Suprapubic skin (tissue), 4 donors: ENCODE data around the gene ZSCAN1. TPM values are rescaled to one million over a fixed set of nuclear protein-coding genes. Genes with fewer than 3 reads are reported as not detected.

Source experiments
- DNase-seq, 2 donors: peaks; one replicate each; pipeline ENCODE4 v3.0.0-alpha.2; 2019; ENCODE audit warnings: low spot score in 2 of 2
- H3K27ac ChIP-seq: fragments of 200-600 bp; sonication (generic); one replicate; pipeline ENCODE4 v1.5.1; 2019
- H3K27me3 ChIP-seq: fragments of 200-600 bp; sonication (generic); one replicate; pipeline ENCODE4 v1.5.1; 2019
- H3K36me3 ChIP-seq: fragments of 200-600 bp; sonication (generic); one replicate; pipeline ENCODE4 v1.5.1; 2019
- H3K4me1 ChIP-seq: fragments of 200-600 bp; sonication (generic); one replicate; pipeline ENCODE4 v1.5.1; 2019
- H3K4me3 ChIP-seq: fragments of 200-600 bp; sonication (generic); one replicate; pipeline ENCODE4 v1.5.1; 2019; ENCODE audit warnings: mild to moderate bottlenecking
- H3K9me3 ChIP-seq: fragments of 200-600 bp; sonication (generic); one replicate; pipeline ENCODE4 v1.5.1; 2019
- CTCF ChIP-seq, 2 donors: fragments of 200-600 bp in 1 of 2; fragments of 450-650 bp in 1 of 2; sonication (generic) in 1 of 2; IDR thresholded peaks; one replicate each; pipeline ENCODE4 v1.5.1; 2016 to 2019; ENCODE audit warnings: antibody characterized with exemption in 2 of 2, mild to moderate bottlenecking in 1 of 2, moderate library complexity in 1 of 2
- EP300 ChIP-seq: sonication (generic); formaldehyde crosslinking; IDR thresholded peaks from one replicate; pipeline ENCODE4 v1.6.1; 2017; ENCODE audit warnings: antibody characterized with exemption
- POLR2A ChIP-seq, 2 donors: fragments of 450-650 bp; IDR thresholded peaks; one replicate each; pipeline ENCODE4 v1.6.1; 2017; ENCODE audit warnings: antibody characterized with exemption in 2 of 2, mild to moderate bottlenecking in 2 of 2, moderate library complexity in 2 of 2
- POLR2AphosphoS5 ChIP-seq, 3 donors: sonication (generic); formaldehyde crosslinking; IDR thresholded peaks; one replicate each; pipeline ENCODE4 v1.6.1; 2017; ENCODE audit warnings: antibody characterized with exemption in 3 of 3
- WGBS: methylation state at CpG from one replicate; pipeline ENCODE4 v1.1.5; 2018; 5-methylcytosine and 5-hydroxymethylcytosine counted together
- total RNA-seq, 4 donors: library from RNA; depleted of rRNA; stranded (reverse); fragments of >200 nt; gene quantifications; one replicate each; pipeline ENCODE4 v1.1.0, GENCODE V29; 2016

ZSCAN1 gene
- total RNA-seq, 4 donors from 2014 or later: not detected

- 95% methylated on average over 14 of the region's 24 CpGs for WGBS
- TF ChIP-seq POLR2A (IDR thresholded peaks at IDR 0.05) (no peak), POLR2AphosphoS5 (IDR thresholded peaks at IDR 0.05) (no peak), CTCF (IDR thresholded peaks at IDR 0.05) (no peak), EP300 (no peak)
- no peak overlapping the region for H3K4me3 ChIP-seq
- H3K36me3 ChIP-seq: no peaks in the 10 kb centered on the region
- H3K4me1 ChIP-seq: no peaks in the 10 kb centered on the region
- no peaks in the 10 kb centered on the region for H3K27me3 ChIP-seq
- no peak for DNase-seq
- H3K9me3 ChIP-seq: peaks cover 21% of the 10 kb centered on the region
- H3K27ac ChIP-seq: no peak overlapping the region
Observed at GRCh38 chr19:58045411-58046050, 11.7 kb downstream of the ZSCAN1 start.

- H3K27me3 ChIP-seq: no peaks in the 10 kb centered on the region
- H3K4me1 ChIP-seq: no peaks in the 10 kb centered on the region
- H3K9me3 ChIP-seq: peaks cover 24% of the 10 kb centered on the region
- WGBS: 82% methylated on average over 3 of the region's 7 CpGs
- DNase-seq: no peak
- H3K4me3 ChIP-seq: no peak overlapping the region
- no peak overlapping the region for H3K27ac ChIP-seq
- no peak for TF ChIP-seq CTCF (IDR thresholded peaks at IDR 0.05)
- TF ChIP-seq POLR2AphosphoS5 (IDR thresholded peaks at IDR 0.05): no peak
- TF ChIP-seq EP300: no peak
- no peak for TF ChIP-seq POLR2A (IDR thresholded peaks at IDR 0.05)
- H3K36me3 ChIP-seq: no peaks in the 10 kb centered on the region
Observed at GRCh38 chr19:58046856-58047255, 13.0 kb downstream of the ZSCAN1 start.

GRCh38 chr19:58047672-58048071 lies 13.8 kb downstream of the ZSCAN1 start:
- DNase-seq: no peak
- 93% methylated on average over 4 of the region's 12 CpGs for WGBS
- Histone ChIP-seq H3K4me1 (no peaks in the 10 kb centered on the region), H3K4me3 (no peak overlapping the region), H3K36me3 (no peaks in the 10 kb centered on the region), H3K27me3 (no peaks in the 10 kb centered on the region), H3K9me3 (peaks cover 24% of the 10 kb centered on the region), H3K27ac (no peak overlapping the region)
- TF ChIP-seq POLR2AphosphoS5 (IDR thresholded peaks at IDR 0.05) (no peak), CTCF (IDR thresholded peaks at IDR 0.05) (no peak), POLR2A (IDR thresholded peaks at IDR 0.05) (no peak), EP300 (no peak)

DNA sequence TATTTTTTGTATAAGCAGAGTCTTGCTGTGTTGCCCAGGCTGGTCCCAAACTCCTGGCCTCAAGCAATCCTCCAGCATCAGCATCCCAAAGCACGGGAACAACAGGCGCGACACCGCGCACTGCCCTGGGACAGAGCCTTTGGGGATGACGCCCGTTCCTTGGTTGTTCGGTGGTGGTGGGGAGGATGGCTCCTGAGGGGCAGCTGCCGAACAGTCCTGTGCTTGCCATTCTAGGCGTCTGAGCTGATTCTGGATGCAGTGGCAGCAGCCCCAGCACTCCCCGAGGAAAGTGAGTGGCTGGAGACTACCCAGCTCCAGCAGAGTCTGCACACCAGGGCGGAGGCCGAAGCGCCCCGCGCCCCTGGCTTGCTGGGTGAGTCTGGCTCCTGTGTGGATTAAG lies 18.4 kb downstream of the ZSCAN1 start:
- Histone ChIP-seq H3K9me3 (peaks cover 16% of the 10 kb centered on the region), H3K4me1 (no peaks in the 10 kb centered on the region), H3K4me3 (no peak overlapping the region), H3K27ac (no peak overlapping the region), H3K36me3 (no peaks in the 10 kb centered on the region), H3K27me3 (peaks cover 3% of the 10 kb centered on the region)
- DNase-seq: no peak
- 96% methylated on average over 8 of the region's 16 CpGs for WGBS
- TF ChIP-seq POLR2AphosphoS5 (IDR thresholded peaks at IDR 0.05) (no peak), POLR2A (IDR thresholded peaks at IDR 0.05) (no peak), CTCF (IDR thresholded peaks at IDR 0.05) (no peak)

DNA sequence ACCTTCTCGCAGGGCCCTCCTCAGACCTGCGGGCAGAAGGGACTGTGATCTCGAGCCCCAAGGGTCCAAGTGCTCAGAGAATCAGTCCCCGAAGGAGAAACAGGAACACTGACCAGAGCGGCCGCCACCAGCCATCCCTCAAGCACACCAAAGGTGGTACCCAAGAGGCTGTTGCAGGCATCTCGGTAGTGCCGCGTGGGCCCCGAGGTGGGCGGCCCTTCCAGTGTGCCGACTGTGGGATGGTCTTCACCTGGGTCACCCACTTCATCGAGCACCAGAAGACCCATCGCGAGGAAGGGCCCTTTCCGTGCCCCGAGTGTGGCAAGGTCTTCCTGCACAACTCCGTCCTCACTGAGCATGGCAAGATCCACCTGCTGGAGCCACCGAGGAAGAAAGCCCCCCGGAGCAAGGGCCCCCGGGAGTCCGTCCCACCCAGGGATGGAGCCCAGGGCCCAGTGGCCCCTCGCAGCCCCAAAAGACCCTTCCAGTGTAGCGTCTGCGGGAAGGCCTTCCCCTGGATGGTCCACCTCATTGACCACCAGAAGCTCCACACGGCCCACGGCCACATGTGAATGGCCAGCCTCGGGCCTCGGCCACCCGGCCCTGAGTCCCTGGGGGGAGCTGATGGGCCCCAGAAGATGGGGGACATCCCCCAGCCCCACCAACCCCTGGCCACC lies 19.8 kb downstream of the ZSCAN1 start:
- DNase-seq: no peak
- H3K9me3 ChIP-seq: peaks cover 13% of the 10 kb centered on the region
- 100% methylated on average over 2 of the region's 30 CpGs for WGBS
- H3K4me1 ChIP-seq: peaks cover 1% of the 10 kb centered on the region
- H3K4me3 ChIP-seq: no peak overlapping the region
- peaks cover 3% of the 10 kb centered on the region for H3K27me3 ChIP-seq
- TF ChIP-seq EP300: no peak
- no peak for TF ChIP-seq POLR2AphosphoS5 (IDR thresholded peaks at IDR 0.05)
- no peak for TF ChIP-seq POLR2A (IDR thresholded peaks at IDR 0.05)
- TF ChIP-seq CTCF (IDR thresholded peaks at IDR 0.05): no peak
- no peaks in the 10 kb centered on the region for H3K36me3 ChIP-seq
- no peak overlapping the region for H3K27ac ChIP-seq
